ENCODE data around the gene CST9.
A peak's percentile ranks its signal among the peaks of the same experiment; 100 is the strongest.
"Not testable (repeated sequence)": the region's sequence is repeated elsewhere in the genome, so short reads cannot be mapped to it uniquely, and the experiment has no call there.

CST9 gene

GRCh38 chr20:23623666-23624323 lies 18.1 kb upstream of the CST9 start:
- DNase-seq (ENCODE audit: low read depth), result no peak

- no peak for DNase-seq (ENCODE audit: low read depth)
Observed at GRCh38 chr20:23622839-23623343, 17.2 kb upstream of the CST9 start.

- DNase-seq (ENCODE audit: low read depth), result not testable (repeated sequence)
Observed at GRCh38 chr20:23622401-23622800, 16.7 kb upstream of the CST9 start.

GRCh38 chr20:23620670-23621386 lies 15.1 kb upstream of the CST9 start:
- DNase-seq (ENCODE audit: low read depth), result not testable (repeated sequence)

GRCh38 chr20:23614163-23614562 lies 8.4 kb upstream of the CST9 start:
- DNase-seq (ENCODE audit: low read depth), result no peak

- DNase-seq (ENCODE audit: low read depth), result no peak
Observed at GRCh38 chr20:23613676-23614075, 8.0 kb upstream of the CST9 start.

GRCh38 chr20:23612396-23612795 lies 6.7 kb upstream of the CST9 start:
- DNase-seq (ENCODE audit: low read depth), result no peak

GRCh38 chr20:23609486-23610109 lies 3.9 kb upstream of the CST9 start:
- DNase-seq (ENCODE audit: low read depth), result no peak

GRCh38 chr20:23608251-23608846 lies 2.6 kb upstream of the CST9 start:
- DNase-seq (ENCODE audit: low read depth), result no peak

GRCh38 chr20:23607497-23608245 lies 2.0 kb upstream of the CST9 start:
- DNase-seq (ENCODE audit: low read depth), result no peak

GRCh38 chr20:23606652-23607049 lies 934 bp upstream of the CST9 start:
- peak; percentile 29 for DNase-seq (ENCODE audit: low read depth)

GRCh38 chr20:23604306-23604705 lies 1.4 kb downstream of the CST9 start:
- no peak for DNase-seq (ENCODE audit: low read depth)

GRCh38 chr20:23603321-23603720 lies 2.4 kb downstream of the CST9 start:
- DNase-seq (ENCODE audit: low read depth), result no peak

GRCh38 chr20:23602699-23603098 lies 3.0 kb downstream of the CST9 start:
- no peak for DNase-seq (ENCODE audit: low read depth)

- DNase-seq (ENCODE audit: low read depth), result no peak
Observed at GRCh38 chr20:23602241-23602640, 3.5 kb downstream of the CST9 start.

GRCh38 chr20:23601715-23602114 lies 4.0 kb downstream of the CST9 start:
- DNase-seq (ENCODE audit: low read depth), result no peak

GRCh38 chr20:23598481-23598880 lies 7.2 kb downstream of the CST9 start:
- DNase-seq (ENCODE audit: low read depth), result no peak

GRCh38 chr20:23596579-23597250 lies 9.0 kb downstream of the CST9 start:
- no peak for DNase-seq (ENCODE audit: low read depth)

GRCh38 chr20:23595941-23596340 lies 9.8 kb downstream of the CST9 start:
- no peak for DNase-seq (ENCODE audit: low read depth)

- DNase-seq (ENCODE audit: low read depth), result no peak
Observed at GRCh38 chr20:23588434-23589403, 17.0 kb downstream of the CST9 start.

Measured in CMK (cell line).